Measurements from ENCODE around the gene SPAG7. TPM values are rescaled to one million over a fixed set of nuclear protein-coding genes. Genes with fewer than 3 reads are reported as not detected.

The SPAG7 gene
- total RNA-seq, 1 experiment from 2014 or later: 49.9 TPM

DNA sequence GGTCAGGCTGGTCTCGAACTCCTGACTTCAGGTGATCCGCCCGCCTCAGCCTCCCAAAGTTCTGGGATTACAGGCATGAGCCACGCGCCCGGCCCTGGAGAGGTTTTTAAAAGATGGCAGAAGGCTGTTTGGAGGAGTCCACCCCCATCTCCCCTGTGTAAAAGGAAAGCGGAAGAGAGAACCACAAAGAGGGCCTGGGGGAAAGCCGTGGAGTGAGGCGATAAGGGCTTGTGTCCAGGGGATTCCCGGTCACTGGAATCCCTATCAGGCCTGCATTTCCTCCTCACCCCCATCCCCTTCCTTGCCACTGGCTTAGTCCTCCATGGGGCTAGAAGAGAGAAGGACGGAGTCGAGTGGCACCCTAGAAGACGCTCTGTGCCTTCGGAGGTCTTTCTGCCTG is 35.7 kb downstream of the SPAG7 start, which contains the start of gene GP1BA:
GP1BA (plus strand) TSS at position 315 of the 400 bp plus-strand sequence. CDS start 328 bp downstream, outside the sequence.
- TF ChIP-seq, protein P1, sequence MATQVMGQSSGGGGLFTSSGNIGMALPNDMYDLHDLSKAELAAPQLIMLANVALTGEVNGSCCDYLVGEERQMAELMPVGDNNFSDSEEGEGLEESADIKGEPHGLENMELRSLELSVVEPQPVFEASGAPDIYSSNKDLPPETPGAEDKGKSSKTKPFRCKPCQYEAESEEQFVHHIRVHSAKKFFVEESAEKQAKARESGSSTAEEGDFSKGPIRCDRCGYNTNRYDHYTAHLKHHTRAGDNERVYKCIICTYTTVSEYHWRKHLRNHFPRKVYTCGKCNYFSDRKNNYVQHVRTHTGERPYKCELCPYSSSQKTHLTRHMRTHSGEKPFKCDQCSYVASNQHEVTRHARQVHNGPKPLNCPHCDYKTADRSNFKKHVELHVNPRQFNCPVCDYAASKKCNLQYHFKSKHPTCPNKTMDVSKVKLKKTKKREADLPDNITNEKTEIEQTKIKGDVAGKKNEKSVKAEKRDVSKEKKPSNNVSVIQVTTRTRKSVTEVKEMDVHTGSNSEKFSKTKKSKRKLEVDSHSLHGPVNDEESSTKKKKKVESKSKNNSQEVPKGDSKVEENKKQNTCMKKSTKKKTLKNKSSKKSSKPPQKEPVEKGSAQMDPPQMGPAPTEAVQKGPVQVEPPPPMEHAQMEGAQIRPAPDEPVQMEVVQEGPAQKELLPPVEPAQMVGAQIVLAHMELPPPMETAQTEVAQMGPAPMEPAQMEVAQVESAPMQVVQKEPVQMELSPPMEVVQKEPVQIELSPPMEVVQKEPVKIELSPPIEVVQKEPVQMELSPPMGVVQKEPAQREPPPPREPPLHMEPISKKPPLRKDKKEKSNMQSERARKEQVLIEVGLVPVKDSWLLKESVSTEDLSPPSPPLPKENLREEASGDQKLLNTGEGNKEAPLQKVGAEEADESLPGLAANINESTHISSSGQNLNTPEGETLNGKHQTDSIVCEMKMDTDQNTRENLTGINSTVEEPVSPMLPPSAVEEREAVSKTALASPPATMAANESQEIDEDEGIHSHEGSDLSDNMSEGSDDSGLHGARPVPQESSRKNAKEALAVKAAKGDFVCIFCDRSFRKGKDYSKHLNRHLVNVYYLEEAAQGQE (IDR thresholded peaks at IDR 0.05; ENCODE audit: low read depth): no peak
- TF ChIP-seq, protein P2, sequence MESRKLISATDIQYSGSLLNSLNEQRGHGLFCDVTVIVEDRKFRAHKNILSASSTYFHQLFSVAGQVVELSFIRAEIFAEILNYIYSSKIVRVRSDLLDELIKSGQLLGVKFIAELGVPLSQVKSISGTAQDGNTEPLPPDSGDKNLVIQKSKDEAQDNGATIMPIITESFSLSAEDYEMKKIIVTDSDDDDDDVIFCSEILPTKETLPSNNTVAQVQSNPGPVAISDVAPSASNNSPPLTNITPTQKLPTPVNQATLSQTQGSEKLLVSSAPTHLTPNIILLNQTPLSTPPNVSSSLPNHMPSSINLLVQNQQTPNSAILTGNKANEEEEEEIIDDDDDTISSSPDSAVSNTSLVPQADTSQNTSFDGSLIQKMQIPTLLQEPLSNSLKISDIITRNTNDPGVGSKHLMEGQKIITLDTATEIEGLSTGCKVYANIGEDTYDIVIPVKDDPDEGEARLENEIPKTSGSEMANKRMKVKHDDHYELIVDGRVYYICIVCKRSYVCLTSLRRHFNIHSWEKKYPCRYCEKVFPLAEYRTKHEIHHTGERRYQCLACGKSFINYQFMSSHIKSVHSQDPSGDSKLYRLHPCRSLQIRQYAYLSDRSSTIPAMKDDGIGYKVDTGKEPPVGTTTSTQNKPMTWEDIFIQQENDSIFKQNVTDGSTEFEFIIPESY (IDR thresholded peaks at IDR 0.05; ENCODE audit: extremely low read depth, insufficient replicate concordance, low read length): no peak
- no peak for TF ChIP-seq SIN3A (IDR thresholded peaks at IDR 0.05; ENCODE audit: low read depth)
- no peak for TF ChIP-seq POLR2A (IDR thresholded peaks at IDR 0.05; ENCODE audit: borderline replicate concordance, extremely low read depth, insufficient read depth, insufficient read length)
- no peaks in the 10 kb centered on the region for H3K27me3 ChIP-seq (ENCODE audit: insufficient read depth, low read length)
- H3K4me2 ChIP-seq (ENCODE audit: low read length): no peak within 1 kb of the TSS
- ChIA-PET CTCF (no interaction called here), RAD21 (ENCODE audit: low non-redundant PET in 1 of 2, low total read pairs in 2 of 2, uncharacterized antibody in 2 of 2, unreplicated experiment in 2 of 2) (no interaction called here), POLR2A (no interaction called here)
- no peaks in the 10 kb centered on the region for H3K9me2 ChIP-seq (ENCODE audit: insufficient read depth)
- ATAC-seq (no peak), DNase-seq (ENCODE audit: low read depth, low spot score) (no peak)
- peaks cover 8 to 9% of the 10 kb centered on the region in 2 experiments for H3K4me1 ChIP-seq (ENCODE audit: control insufficient read depth in 1 of 2, insufficient read depth in 2 of 2, low read length in 2 of 2)
- BruUV-seq (replicated peaks): no TSS peak
- no peaks in the 10 kb centered on the region; the same call in 1 of the 2 replicates for H3K79me2 ChIP-seq (ENCODE audit: insufficient read depth, low read length)
- H4K20me1 ChIP-seq (ENCODE audit: insufficient read depth): no peaks in the 10 kb centered on the region
- no peak within 1 kb of the TSS for H3K27ac ChIP-seq (ENCODE audit: low read depth, low read length)
- H2AFZ ChIP-seq (ENCODE audit: low read depth, low read length, poor library complexity, severe bottlenecking): no peak within 1 kb of the TSS
- no peak within 1 kb of the TSS for H3K4me3 ChIP-seq (replicated peaks in 1 of 2; ENCODE audit: low read depth in 1 of 2, low read length in 2 of 2)
- peaks cover 0 to 3% of the 10 kb centered on the region in 2 experiments; a peak in 1 of 4 replicates for H3K36me3 ChIP-seq (ENCODE audit: control insufficient read depth in 1 of 2, insufficient read depth in 2 of 2, low read length in 2 of 2)
- no peaks in the 10 kb centered on the region for H3K9me3 ChIP-seq (ENCODE audit: control insufficient read depth in 1 of 2, insufficient read depth in 1 of 2, low read depth in 1 of 2, low read length in 2 of 2)
- intact Hi-C loops (cut with micrococcal nuclease): no loop called here
- H3K9ac ChIP-seq (ENCODE audit: low read length): no peak within 1 kb of the TSS

All from HCT116 (cell line).